Stimulated activated CD4-positive, alpha-beta T cell treated with anti-CD3 and anti-CD28 coated beads, Interleukin-1b, Interleukin-23, amount 100 ng/mL, for 1 hour (primary cell): ENCODE data around the gene KIF26B.
"Not testable (repeated sequence)": the region's sequence is repeated elsewhere in the genome, so short reads cannot be mapped to it uniquely, and the experiment has no call there.

Experiments
- DNase-seq, 2 donors: peaks; one replicate each; pipeline ENCODE4 v3.0.0-alpha.2; 2020; ENCODE audit warnings: low read depth in 2 of 2

Gene KIF26B

GRCh38 chr1:245355851-245356630 lies 201.3 kb downstream of the KIF26B start:
- not testable (repeated sequence) for DNase-seq

- DNase-seq, result no peak
Measured at GRCh38 chr1:245356891-245357585, 202.3 kb downstream of the KIF26B start.

- DNase-seq, result not testable (repeated sequence)
Measured at GRCh38 chr1:245359101-245359680, 204.4 kb downstream of the KIF26B start.

- DNase-seq, result no peak
Measured at GRCh38 chr1:245361065-245361464, 206.3 kb downstream of the KIF26B start.

GRCh38 chr1:245361951-245362350 lies 207.2 kb downstream of the KIF26B start:
- DNase-seq, result no peak

- no peak for DNase-seq
Measured at GRCh38 chr1:245363461-245364200, 208.8 kb downstream of the KIF26B start.

- no peak for DNase-seq
Measured at GRCh38 chr1:245365095-245366020, 210.6 kb downstream of the KIF26B start.

- DNase-seq, result no peak
Measured at GRCh38 chr1:245366886-245367285, 212.1 kb downstream of the KIF26B start.

GRCh38 chr1:245370175-245370825 lies 215.5 kb downstream of the KIF26B start:
- DNase-seq, result no peak

- no peak for DNase-seq
Measured at GRCh38 chr1:245370905-245371581, 216.3 kb downstream of the KIF26B start.

- DNase-seq, result no peak
Measured at GRCh38 chr1:245373131-245373530, 218.3 kb downstream of the KIF26B start.

- DNase-seq, result no peak
Measured at GRCh38 chr1:245375789-245376460, 221.1 kb downstream of the KIF26B start.

- no peak for DNase-seq
Measured at GRCh38 chr1:245377854-245378253, 223.1 kb downstream of the KIF26B start.

- no peak for DNase-seq
Measured at GRCh38 chr1:245378311-245378722, 223.5 kb downstream of the KIF26B start.

GRCh38 chr1:245378745-245379144 lies 224.0 kb downstream of the KIF26B start:
- DNase-seq, result no peak

GRCh38 chr1:245380790-245381535 lies 226.2 kb downstream of the KIF26B start:
- no peak for DNase-seq

GRCh38 chr1:245382981-245383380 lies 228.2 kb downstream of the KIF26B start:
- no peak for DNase-seq
